Smooth muscle cell of trachea (primary cell): ENCODE data around the gene STXBP6. TPM values are rescaled to one million over a fixed set of nuclear protein-coding genes. Genes with fewer than 3 reads are reported as not detected.

Source experiments
- total RNA-seq: library from RNA; depleted of rRNA; stranded (reverse); fragments of >200 nt; gene quantifications from 2 replicates; pipeline ENCODE4 v1.2.1, GENCODE V29; 2014

Gene STXBP6
- 6.1 and 9.6 TPM in 2 replicates for total RNA-seq

GRCh38 chr14:25049568-25050268 lies at the start of gene STXBP6:
TSS of gene STXBP6 (minus strand) at chr14:25050147. CDS start at chr14:24974818, 75,329 bp downstream.

